ENCODE measurements around the gene SLC19A1.

The SLC19A1 gene

DNA sequence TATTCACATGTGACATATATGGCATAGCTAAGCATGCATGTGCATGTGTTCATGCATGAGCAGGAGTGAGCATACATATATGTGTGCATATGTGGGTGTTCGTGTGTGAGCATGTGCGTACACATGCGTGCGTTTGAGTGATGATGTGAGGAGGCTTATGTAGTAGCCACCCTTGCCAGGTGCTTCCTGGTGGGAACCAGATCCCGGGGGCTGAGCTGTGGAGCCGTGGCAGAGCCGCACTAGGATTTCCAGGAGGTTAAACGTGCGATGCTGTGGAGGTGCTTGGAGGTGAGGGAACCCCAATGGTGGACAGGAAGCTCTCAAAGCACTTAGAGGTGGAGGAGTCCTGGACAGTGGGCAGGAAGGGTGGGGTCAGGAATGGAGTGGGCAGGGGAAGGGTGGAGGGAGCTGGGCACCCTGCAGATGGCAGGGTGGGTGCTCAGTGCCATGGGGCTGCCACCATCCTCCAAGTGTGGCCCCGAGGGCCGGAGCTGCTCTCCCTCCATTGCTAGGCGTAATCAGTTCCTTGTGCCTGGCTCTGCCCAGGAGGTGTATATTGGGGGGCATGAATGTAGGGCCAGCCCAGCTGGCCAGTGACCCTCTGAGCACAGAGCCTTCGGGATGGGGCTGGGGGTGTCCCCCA, 88.8 kb downstream of the SLC19A1 start:
- Histone ChIP-seq H3K4me1 (ENCODE audit: control insufficient read depth, insufficient read depth, low read depth, low read length) (peaks cover 69% of the 10 kb centered on the region), H3K4me3 (ENCODE audit: insufficient read depth in 1 of 2, low read depth in 1 of 2, low read length in 2 of 2) (no peak overlapping the region), H2BK12ac (ENCODE audit: low read length in 2 of 2) (no peak overlapping the region), H3K27ac (ENCODE audit: low read length, poor library complexity, severe bottlenecking) (no peak overlapping the region), H2AK5ac (ENCODE audit: low read length, severe bottlenecking) (no peak overlapping the region), H3K23ac (ENCODE audit: low read length in 2 of 2) (peak overlapping the region in 1 of 2 experiments; percentile 47), H2BK5ac (ENCODE audit: low read depth, low read length, poor library complexity, severe bottlenecking) (no peak overlapping the region), H2BK15ac (ENCODE audit: low read depth, poor library complexity, severe bottlenecking) (no peak overlapping the region), H3K79me1 (replicated peaks; ENCODE audit: low read length, poor library complexity, severe bottlenecking) (peaks cover 27% of the 10 kb centered on the region), H2AFZ (ENCODE audit: low read depth, low read length) (no peak overlapping the region), H3K4ac (ENCODE audit: low read depth in 1 of 2, low read length in 2 of 2) (no peak overlapping the region), H3K4me2 (ENCODE audit: low read length, poor library complexity, severe bottlenecking) (no peak overlapping the region), H3K9ac (ENCODE audit: low read length) (no peak overlapping the region), H3K9me3 (ENCODE audit: control insufficient read depth, low read length) (no peaks in the 10 kb centered on the region), H2BK120ac (ENCODE audit: low read depth, low read length) (no peak overlapping the region), H4K91ac (ENCODE audit: low read length) (no peak overlapping the region), H3K36me3 (ENCODE audit: control insufficient read depth in 1 of 2, insufficient read depth in 2 of 2, low read depth in 1 of 2, low read length in 2 of 2) (peaks cover under 1 to 89% of the 10 kb centered on the region in 2 experiments), H3K18ac (ENCODE audit: low read depth in 1 of 2, low read length in 2 of 2) (no peak overlapping the region), H3K14ac (ENCODE audit: low read length in 2 of 2) (peak overlapping the region in 1 of 2 experiments; percentile 13), H3K27me3 (ENCODE audit: control insufficient read depth in 1 of 2, insufficient read depth in 1 of 2, low read length in 2 of 2) (peaks cover 0 to 5% of the 10 kb centered on the region in 2 experiments), H4K8ac (ENCODE audit: low read length) (no peak overlapping the region)
- no peak for DNase-seq
- WGBS: 96% methylated on average over 13 of the region's 13 CpGs

DNA sequence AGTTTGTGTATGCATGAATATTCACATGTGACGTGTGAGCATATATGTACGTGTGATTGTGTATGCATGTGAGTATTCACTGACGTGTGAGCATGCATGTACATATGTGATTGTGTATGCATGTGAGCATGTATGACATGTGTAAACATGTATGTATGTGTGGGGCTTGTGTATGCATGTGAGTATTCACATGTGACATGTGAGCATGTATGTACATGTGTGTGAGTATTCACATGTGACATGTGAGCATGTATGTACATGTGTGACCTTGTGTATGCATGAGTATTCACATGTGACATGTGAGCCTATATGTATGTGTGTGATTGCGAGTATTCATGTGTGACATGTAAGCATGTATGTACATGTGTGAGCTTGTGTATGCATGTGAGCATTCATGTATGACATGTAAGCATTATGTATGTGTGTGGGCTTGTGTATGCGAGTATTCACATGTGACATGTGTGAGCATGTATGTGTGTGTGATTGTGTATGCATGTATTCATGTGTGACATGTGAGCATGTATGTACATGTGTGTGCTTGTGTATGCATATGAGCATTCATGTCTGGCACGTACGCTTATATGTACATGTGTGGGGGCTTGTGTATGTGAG, 89.4 kb downstream of the SLC19A1 start:
- Histone ChIP-seq H3K36me3 (ENCODE audit: control insufficient read depth in 1 of 2, insufficient read depth in 2 of 2, low read depth in 1 of 2, low read length in 2 of 2) (peaks cover 5 to 86% of the 10 kb centered on the region in 2 experiments), H2AK5ac (ENCODE audit: low read length, severe bottlenecking) (no peak overlapping the region), H4K8ac (ENCODE audit: low read length) (no peak overlapping the region), H2BK15ac (ENCODE audit: low read depth, poor library complexity, severe bottlenecking) (no peak overlapping the region), H3K9ac (ENCODE audit: low read length) (no peak overlapping the region), H3K27me3 (ENCODE audit: control insufficient read depth in 1 of 2, insufficient read depth in 1 of 2, low read length in 2 of 2) (peaks cover 0 to 5% of the 10 kb centered on the region in 2 experiments), H3K79me1 (replicated peaks; ENCODE audit: low read length, poor library complexity, severe bottlenecking) (peaks cover 24% of the 10 kb centered on the region), H2BK12ac (ENCODE audit: low read length in 2 of 2) (no peak overlapping the region), H3K4ac (ENCODE audit: low read depth in 1 of 2, low read length in 2 of 2) (no peak overlapping the region), H3K9me3 (ENCODE audit: control insufficient read depth, low read length) (no peaks in the 10 kb centered on the region), H3K14ac (ENCODE audit: low read length in 2 of 2) (peak overlapping the region in 1 of 2 experiments; percentile 31), H2AFZ (ENCODE audit: low read depth, low read length) (no peak overlapping the region), H3K4me2 (ENCODE audit: low read length, poor library complexity, severe bottlenecking) (no peak overlapping the region), H4K91ac (ENCODE audit: low read length) (no peak overlapping the region), H2BK120ac (ENCODE audit: low read depth, low read length) (no peak overlapping the region), H3K4me1 (ENCODE audit: control insufficient read depth, insufficient read depth, low read depth, low read length) (peaks cover 68% of the 10 kb centered on the region), H2BK5ac (ENCODE audit: low read depth, low read length, poor library complexity, severe bottlenecking) (no peak overlapping the region), H3K4me3 (ENCODE audit: insufficient read depth in 1 of 2, low read depth in 1 of 2, low read length in 2 of 2) (no peak overlapping the region), H3K27ac (ENCODE audit: low read length, poor library complexity, severe bottlenecking) (no peak overlapping the region), H3K18ac (ENCODE audit: low read depth in 1 of 2, low read length in 2 of 2) (no peak overlapping the region), H3K23ac (ENCODE audit: low read length in 2 of 2) (no peak overlapping the region)
- WGBS: 96% methylated on average over 7 of the region's 7 CpGs
- no peak for DNase-seq

DNA sequence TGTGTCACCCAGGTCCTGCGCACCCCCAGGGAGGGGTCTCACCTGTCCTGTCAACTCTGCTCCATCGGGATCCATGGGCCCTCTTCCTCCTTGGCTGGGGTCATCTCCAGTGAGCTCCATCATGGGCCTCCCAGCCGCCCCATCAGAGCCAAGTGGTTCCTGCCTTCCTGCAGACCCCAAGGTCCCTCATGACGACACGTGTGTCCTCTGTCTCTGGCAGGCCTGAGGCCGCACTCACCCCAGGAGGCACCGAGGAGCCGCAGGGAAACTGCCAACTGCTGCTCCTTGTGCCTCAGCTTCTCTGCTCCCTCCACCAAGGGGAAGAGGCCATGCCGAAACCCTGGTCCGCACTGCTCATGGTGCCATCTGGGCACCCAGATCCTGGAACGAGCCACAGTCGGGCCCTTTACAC, 90.5 kb downstream of the SLC19A1 start:
- Histone ChIP-seq H3K4ac (ENCODE audit: low read depth in 1 of 2, low read length in 2 of 2) (no peak overlapping the region), H3K27me3 (ENCODE audit: control insufficient read depth in 1 of 2, insufficient read depth in 1 of 2, low read length in 2 of 2) (peaks cover 0 to 5% of the 10 kb centered on the region in 2 experiments), H4K8ac (ENCODE audit: low read length) (no peak overlapping the region), H3K23ac (ENCODE audit: low read length in 2 of 2) (no peak overlapping the region), H3K14ac (ENCODE audit: low read length in 2 of 2) (no peak overlapping the region), H3K4me3 (ENCODE audit: insufficient read depth in 1 of 2, low read depth in 1 of 2, low read length in 2 of 2) (no peak overlapping the region), H3K36me3 (ENCODE audit: control insufficient read depth in 1 of 2, insufficient read depth in 2 of 2, low read depth in 1 of 2, low read length in 2 of 2) (peaks cover 5 to 76% of the 10 kb centered on the region in 2 experiments), H2BK5ac (ENCODE audit: low read depth, low read length, poor library complexity, severe bottlenecking) (no peak overlapping the region), H4K91ac (ENCODE audit: low read length) (no peak overlapping the region), H3K4me2 (ENCODE audit: low read length, poor library complexity, severe bottlenecking) (no peak overlapping the region), H3K18ac (ENCODE audit: low read depth in 1 of 2, low read length in 2 of 2) (no peak overlapping the region), H3K9me3 (ENCODE audit: control insufficient read depth, low read length) (peaks cover 2% of the 10 kb centered on the region), H3K9ac (ENCODE audit: low read length) (no peak overlapping the region), H2BK120ac (ENCODE audit: low read depth, low read length) (no peak overlapping the region), H3K27ac (ENCODE audit: low read length, poor library complexity, severe bottlenecking) (no peak overlapping the region), H2BK15ac (ENCODE audit: low read depth, poor library complexity, severe bottlenecking) (no peak overlapping the region), H3K4me1 (ENCODE audit: control insufficient read depth, insufficient read depth, low read depth, low read length) (peaks cover 65% of the 10 kb centered on the region), H2AK5ac (ENCODE audit: low read length, severe bottlenecking) (no peak overlapping the region), H2AFZ (ENCODE audit: low read depth, low read length) (no peak overlapping the region), H3K79me1 (replicated peaks; ENCODE audit: low read length, poor library complexity, severe bottlenecking) (peaks cover 21% of the 10 kb centered on the region), H2BK12ac (ENCODE audit: low read length in 2 of 2) (no peak overlapping the region)
- no peak for DNase-seq
- 94% methylated on average over 12 of the region's 12 CpGs for WGBS

DNA sequence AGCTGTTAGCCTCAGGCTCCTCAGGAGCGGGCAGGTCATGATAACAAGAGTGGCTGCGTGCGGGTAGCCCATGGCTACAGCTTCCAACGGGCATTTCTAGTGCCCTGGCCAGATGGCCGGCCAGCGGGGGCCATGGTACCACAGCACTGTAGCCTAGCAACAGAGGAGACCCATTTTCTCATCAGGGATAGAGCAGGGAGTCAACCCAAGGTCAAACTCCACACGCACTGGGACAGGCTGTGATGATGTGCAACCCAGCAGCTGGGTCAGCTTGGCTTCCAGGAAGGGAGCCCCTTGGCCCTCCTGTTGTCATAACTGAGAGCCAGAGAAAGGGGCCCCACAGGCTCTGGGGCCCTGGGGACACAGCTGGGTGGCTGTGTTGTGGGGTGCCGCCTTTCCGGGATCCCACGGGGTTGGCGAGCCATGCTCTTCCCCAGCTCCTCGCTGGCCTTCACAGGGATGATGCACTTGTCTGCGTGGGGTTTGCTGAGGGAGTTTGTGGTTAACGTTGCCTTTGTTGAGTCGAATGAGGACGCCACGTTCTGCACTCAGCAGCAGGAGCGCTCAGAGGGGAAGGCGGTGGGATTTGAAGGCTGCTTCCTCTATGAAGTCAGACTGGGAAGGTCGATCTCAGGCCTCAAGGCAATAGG, 91.0 kb downstream of the SLC19A1 start:
- peaks cover 5 to 71% of the 10 kb centered on the region in 2 experiments for H3K36me3 ChIP-seq (ENCODE audit: control insufficient read depth in 1 of 2, insufficient read depth in 2 of 2, low read depth in 1 of 2, low read length in 2 of 2)
- peaks cover 7% of the 10 kb centered on the region for H3K9me3 ChIP-seq (ENCODE audit: control insufficient read depth, low read length)
- no peak overlapping the region for H2AFZ ChIP-seq (ENCODE audit: low read depth, low read length)
- H3K27ac ChIP-seq (ENCODE audit: low read length, poor library complexity, severe bottlenecking): no peak overlapping the region
- H2BK15ac ChIP-seq (ENCODE audit: low read depth, poor library complexity, severe bottlenecking): no peak overlapping the region
- H3K4me1 ChIP-seq (ENCODE audit: control insufficient read depth, insufficient read depth, low read depth, low read length): peaks cover 60% of the 10 kb centered on the region
- no peak overlapping the region for H2AK5ac ChIP-seq (ENCODE audit: low read length, severe bottlenecking)
- no peak overlapping the region for H3K4ac ChIP-seq (ENCODE audit: low read depth in 1 of 2, low read length in 2 of 2)
- H4K8ac ChIP-seq (ENCODE audit: low read length): no peak overlapping the region
- no peak overlapping the region for H3K23ac ChIP-seq (ENCODE audit: low read length in 2 of 2)
- no peak overlapping the region for H2BK5ac ChIP-seq (ENCODE audit: low read depth, low read length, poor library complexity, severe bottlenecking)
- no peak overlapping the region for H3K4me3 ChIP-seq (ENCODE audit: insufficient read depth in 1 of 2, low read depth in 1 of 2, low read length in 2 of 2)
- H3K27me3 ChIP-seq (ENCODE audit: control insufficient read depth in 1 of 2, insufficient read depth in 1 of 2, low read length in 2 of 2): peaks cover 0 to 5% of the 10 kb centered on the region in 2 experiments
- 93% methylated on average over 20 of the region's 20 CpGs for WGBS
- H3K18ac ChIP-seq (ENCODE audit: low read depth in 1 of 2, low read length in 2 of 2): no peak overlapping the region
- H3K9ac ChIP-seq (ENCODE audit: low read length): no peak overlapping the region
- H2BK12ac ChIP-seq (ENCODE audit: low read length in 2 of 2): no peak overlapping the region
- DNase-seq: no peak
- no peak overlapping the region for H3K4me2 ChIP-seq (ENCODE audit: low read length, poor library complexity, severe bottlenecking)
- H2BK120ac ChIP-seq (ENCODE audit: low read depth, low read length): no peak overlapping the region
- peaks cover 19% of the 10 kb centered on the region for H3K79me1 ChIP-seq (replicated peaks; ENCODE audit: low read length, poor library complexity, severe bottlenecking)
- H3K14ac ChIP-seq (ENCODE audit: low read length in 2 of 2): no peak overlapping the region
- no peak overlapping the region for H4K91ac ChIP-seq (ENCODE audit: low read length)

All from mesenchymal stem cell (in vitro differentiated cells and primary cell).